SK-N-SH (cell line): ENCODE measurements around the gene TMEM238L.

ENCODE experiments used
- CTCF ChIP-seq: fragments of 200-600 bp; sonication (generic); IDR thresholded peaks from 2 replicates; pipeline ENCODE4 v1.6.1; 2017; ENCODE audit warnings: antibody characterized with exemption, mild to moderate bottlenecking, moderate library complexity
- EZH2phosphoT487 ChIP-seq: fragments of 200-600 bp; sonication (generic); IDR thresholded peaks from 2 replicates; pipeline ENCODE4 v1.6.1; 2017; ENCODE audit warnings: low read depth, mixed run types, mild to moderate bottlenecking, antibody characterized with exemption, moderate library complexity, borderline replicate concordance
- FOXM1 ChIP-seq: IDR thresholded peaks from 2 replicates; pipeline ENCODE4 v1.4.0; 2012; ENCODE audit warnings: low read depth, mild to moderate bottlenecking
- POLR2AphosphoS5 ChIP-seq: IDR thresholded peaks from 2 replicates; pipeline ENCODE4 v1.6.1; 2012; ENCODE audit warnings: low read depth, low read length
- TCF12 ChIP-seq: IDR thresholded peaks from 2 replicates; pipeline ENCODE4 v1.4.0; 2012

GRCh38 chr17:10836966-10837590 lies 33.2 kb upstream of the TMEM238L start:
- TF ChIP-seq EZH2phosphoT487 (no peak), FOXM1 (no peak), CTCF (no peak), POLR2AphosphoS5 (no peak), TCF12 (no peak)
